ENCODE results near the gene LPAR2.

The LPAR2 gene

DNA sequence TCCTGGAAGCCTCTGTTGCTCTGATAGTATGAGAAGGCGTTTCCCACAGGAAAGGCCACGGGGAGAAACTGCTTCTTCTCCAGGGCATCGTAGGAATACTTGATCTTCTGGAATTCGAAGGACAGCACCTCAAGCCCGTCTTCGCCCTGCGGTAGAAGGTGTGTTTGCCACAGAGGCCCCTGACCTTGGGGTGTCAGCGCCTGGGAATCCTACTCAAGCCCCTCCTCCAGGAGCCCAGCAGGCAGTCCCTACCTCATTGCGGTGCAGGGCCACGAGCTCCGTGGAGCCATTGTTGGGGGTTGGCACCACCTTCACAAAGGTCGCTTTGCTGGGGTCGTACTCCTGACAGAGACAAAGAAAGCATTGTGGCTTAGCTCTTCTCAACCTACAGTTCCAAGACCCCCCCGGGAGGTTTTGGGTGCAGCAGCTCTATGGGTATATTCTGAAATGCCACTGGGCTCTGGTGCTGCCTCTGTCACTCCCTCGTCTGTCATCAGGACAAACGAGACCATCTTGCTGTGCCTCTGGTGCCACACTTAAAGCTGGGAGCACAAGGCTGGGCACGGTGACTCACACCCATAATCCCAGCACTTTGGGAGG lies 31.7 kb upstream of the LPAR2 start:
- H3K9ac ChIP-seq (ENCODE audit: low read depth, low read length) = no peak overlapping the region
- H3K4me1 ChIP-seq (ENCODE audit: insufficient read depth, low read length) = peaks cover 12% of the 10 kb centered on the region; the same call in 1 of the 2 replicates
- H3K36me3 ChIP-seq (ENCODE audit: insufficient read depth, low read length) = peaks cover 28% of the 10 kb centered on the region
- H3K9me3 ChIP-seq (ENCODE audit: control insufficient read depth, insufficient read depth, low read length) = no peaks in the 10 kb centered on the region

DNA sequence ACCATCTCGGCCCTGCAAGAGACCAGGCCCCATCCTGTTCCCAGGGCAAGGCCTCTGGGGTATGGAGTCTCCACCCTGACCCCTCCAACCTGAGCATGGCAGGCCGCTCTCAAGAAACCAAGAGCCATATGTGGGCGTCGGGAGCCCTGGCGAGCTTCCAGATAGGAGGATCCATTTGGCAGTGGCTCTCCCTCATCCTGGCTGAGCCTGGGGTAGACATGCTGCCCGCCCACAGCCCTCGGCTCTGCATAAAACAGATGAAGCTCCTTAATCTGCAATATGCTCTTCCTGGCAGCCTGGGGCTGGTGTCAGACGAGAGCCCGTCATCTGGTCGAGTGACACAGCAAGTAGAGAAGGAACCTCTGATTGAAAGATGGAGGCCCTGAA lies 29.4 kb upstream of the LPAR2 start:
- H3K9me3 ChIP-seq (ENCODE audit: control insufficient read depth, insufficient read depth, low read length) = no peaks in the 10 kb centered on the region
- H3K4me1 ChIP-seq (ENCODE audit: insufficient read depth, low read length) = peaks cover 10% of the 10 kb centered on the region; the same call in 1 of the 2 replicates
- no peak overlapping the region for H3K9ac ChIP-seq (ENCODE audit: low read depth, low read length)
- H3K36me3 ChIP-seq (ENCODE audit: insufficient read depth, low read length) = peaks cover 28% of the 10 kb centered on the region

DNA sequence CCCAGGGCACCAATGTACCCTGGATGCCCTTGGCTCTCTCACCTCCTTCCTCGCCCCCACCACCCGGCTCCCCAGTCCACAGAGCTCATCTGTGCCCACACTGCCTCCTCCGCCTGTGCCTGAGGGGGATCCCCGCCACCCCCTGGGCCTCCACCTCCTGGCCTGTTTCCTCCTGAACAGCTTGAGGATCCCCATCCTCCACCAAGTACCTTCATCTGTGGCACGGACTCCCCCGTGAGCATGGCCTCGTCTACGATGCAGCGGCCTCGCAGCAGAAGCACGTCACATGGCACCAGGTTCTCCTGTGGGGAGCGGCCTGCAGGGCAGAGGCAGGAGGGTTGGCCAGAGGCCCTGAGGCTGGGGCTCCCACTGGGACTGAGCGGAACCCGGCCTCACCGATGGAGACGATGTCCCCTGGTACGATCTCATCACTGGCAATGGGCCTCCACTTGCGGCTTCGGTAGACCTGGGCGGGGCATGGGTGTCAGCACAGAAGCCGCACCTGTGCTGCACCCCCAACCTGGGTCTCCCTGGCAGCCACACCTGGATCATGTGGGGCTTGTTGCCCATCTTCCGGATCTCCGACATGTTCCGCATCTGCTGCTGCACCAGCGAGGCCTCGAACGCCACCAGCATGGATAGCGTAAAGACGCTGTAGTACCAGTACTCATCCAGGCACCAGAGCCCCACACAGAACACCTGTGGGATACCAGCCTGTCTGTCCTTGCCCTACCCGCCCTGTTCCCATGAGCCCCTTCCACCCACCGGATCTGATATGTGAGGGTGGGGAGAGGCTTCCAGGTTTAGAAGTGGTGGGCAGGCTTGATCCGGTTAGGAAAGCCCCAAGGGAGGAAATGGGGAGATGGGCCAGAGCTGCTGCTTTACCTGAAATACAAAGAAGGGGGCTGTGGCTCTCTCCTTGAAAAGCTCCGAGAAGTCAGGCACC lies 28.7 kb upstream of the LPAR2 start:
- Histone ChIP-seq H3K4me1 (ENCODE audit: insufficient read depth, low read length) (peaks cover 4% of the 10 kb centered on the region; the same call in 1 of the 2 replicates), H3K9ac (ENCODE audit: low read depth, low read length) (no peak overlapping the region), H3K36me3 (ENCODE audit: insufficient read depth, low read length) (peaks cover 28% of the 10 kb centered on the region), H3K9me3 (ENCODE audit: control insufficient read depth, insufficient read depth, low read length) (no peaks in the 10 kb centered on the region)

DNA sequence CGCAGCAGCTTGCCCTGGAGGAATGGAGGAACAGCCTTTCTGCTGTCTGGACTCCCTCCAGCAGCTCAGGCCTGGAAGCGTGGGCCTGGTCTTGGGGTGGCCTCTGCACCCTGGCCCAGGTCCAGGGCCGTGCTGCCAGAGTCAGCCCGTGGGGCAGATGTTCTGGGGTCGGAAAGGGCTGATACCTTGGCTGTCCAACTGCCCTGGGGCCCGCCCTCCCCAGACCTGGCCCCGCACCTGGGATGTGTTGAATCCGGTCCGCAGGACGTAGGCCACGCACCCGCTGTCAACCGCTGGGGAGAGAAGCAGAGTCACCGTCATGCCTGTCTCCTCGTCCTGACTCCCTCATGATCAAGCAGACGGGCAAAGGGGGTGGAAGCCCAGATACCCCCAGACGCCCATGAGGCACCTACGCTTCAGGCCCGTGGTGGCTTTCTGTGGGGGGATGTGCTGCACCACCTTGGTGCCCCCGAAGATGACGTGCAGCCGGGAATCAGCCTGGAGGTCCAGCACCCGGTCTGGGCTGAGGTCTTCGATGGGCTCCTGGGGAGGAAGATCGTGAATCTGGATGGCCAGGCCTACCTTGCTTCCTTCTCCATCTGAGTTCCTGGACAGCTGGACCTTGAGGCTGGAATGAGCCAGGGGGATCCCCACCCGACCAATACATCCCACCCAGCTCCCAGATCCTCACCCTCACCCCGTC lies 27.8 kb upstream of the LPAR2 start:
- Histone ChIP-seq H3K4me1 (ENCODE audit: insufficient read depth, low read length) (no peaks in the 10 kb centered on the region), H3K9ac (ENCODE audit: low read depth, low read length) (no peak overlapping the region), H3K36me3 (ENCODE audit: insufficient read depth, low read length) (peaks cover 34% of the 10 kb centered on the region), H3K9me3 (ENCODE audit: control insufficient read depth, insufficient read depth, low read length) (no peaks in the 10 kb centered on the region)

DNA sequence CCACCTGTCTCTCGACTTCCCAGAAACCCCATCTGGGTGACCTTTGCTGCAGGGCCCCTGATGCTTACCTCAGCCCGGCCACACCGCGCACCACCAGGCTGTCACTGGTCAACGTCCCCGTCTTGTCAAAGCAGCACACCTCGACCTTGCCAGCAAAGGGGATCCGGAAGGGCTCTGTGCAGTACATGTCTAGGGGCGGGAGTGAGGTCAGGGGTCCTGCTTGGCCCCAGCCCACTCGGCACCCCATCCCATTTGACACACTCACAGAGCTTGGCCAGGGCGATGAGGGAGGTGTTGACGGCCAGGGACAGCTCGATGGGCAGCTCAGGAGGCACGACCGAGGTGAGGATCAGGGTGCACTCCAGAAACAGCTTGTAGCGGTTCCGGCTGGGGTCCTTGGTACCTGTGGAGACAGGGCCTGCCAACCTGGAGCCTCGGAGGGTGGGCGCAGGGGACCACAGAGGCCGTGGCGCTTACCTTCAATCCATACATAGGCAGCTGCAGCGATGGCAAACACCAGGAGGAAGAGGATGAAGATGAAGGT lies 27.1 kb upstream of the LPAR2 start:
- H3K9ac ChIP-seq (ENCODE audit: low read depth, low read length) = no peak overlapping the region
- no peaks in the 10 kb centered on the region for H3K4me1 ChIP-seq (ENCODE audit: insufficient read depth, low read length)
- H3K9me3 ChIP-seq (ENCODE audit: control insufficient read depth, insufficient read depth, low read length) = no peaks in the 10 kb centered on the region
- H3K36me3 ChIP-seq (ENCODE audit: insufficient read depth, low read length) = peaks cover 34% of the 10 kb centered on the region

DNA sequence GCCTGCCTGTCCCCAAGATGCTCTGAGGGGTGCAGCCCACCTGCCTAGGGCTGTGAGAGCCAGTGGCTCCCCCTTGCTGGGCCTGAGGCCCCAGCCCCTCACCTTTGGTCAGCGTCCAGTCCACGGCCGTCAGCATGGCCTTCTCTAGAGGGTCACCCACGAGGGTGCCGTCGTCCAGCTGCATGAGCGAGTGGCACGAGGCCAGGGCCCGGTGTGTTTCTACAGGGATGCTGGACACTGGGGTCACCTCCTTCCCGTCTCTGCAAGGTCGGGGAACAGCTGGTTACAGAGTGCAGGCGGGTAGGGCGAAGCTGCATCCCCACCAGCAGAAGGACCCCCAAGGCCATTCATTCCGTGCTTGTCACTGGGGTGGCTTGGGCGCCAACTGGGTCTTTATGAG lies 26.4 kb upstream of the LPAR2 start:
- H3K36me3 ChIP-seq (ENCODE audit: insufficient read depth, low read length) = peaks cover 34% of the 10 kb centered on the region

DNA sequence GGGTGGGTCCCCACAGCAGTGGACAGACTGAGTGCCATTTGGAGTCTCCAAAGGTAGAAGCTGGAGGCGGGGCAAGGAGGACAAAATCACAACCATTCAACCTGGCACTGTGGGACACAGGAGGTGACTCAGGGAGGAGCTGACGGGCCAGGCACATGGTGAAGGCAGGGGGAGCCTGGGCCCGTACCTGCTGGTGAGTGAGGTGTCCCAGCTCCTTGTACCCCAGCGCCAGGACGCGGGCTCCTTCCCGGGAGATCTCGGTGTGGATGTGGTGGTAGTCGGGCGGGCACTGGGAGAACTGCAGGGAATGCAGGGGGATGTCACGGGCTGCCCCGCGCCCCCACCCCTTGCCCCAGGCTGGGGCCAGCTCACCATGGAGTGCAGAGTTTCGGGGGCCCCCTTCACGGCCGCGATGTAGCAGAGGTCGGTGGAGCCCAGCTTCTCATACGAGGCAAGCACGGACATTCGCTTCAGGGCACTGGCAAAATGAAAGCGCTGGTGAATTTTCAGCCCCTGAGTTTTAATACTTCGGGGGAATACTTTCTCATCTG lies 25.7 kb upstream of the LPAR2 start:
- Histone ChIP-seq H3K9ac (ENCODE audit: low read depth, low read length) (no peak overlapping the region), H3K4me1 (ENCODE audit: insufficient read depth, low read length) (no peaks in the 10 kb centered on the region), H3K9me3 (ENCODE audit: control insufficient read depth, insufficient read depth, low read length) (no peaks in the 10 kb centered on the region), H3K36me3 (ENCODE audit: insufficient read depth, low read length) (peaks cover 28% of the 10 kb centered on the region)

More for the DNA sequence above, 26.4 kb upstream of the LPAR2 start:
- Histone ChIP-seq H3K9me3 (ENCODE audit: control insufficient read depth, insufficient read depth, low read length) (no peaks in the 10 kb centered on the region), H3K4me1 (ENCODE audit: insufficient read depth, low read length) (no peaks in the 10 kb centered on the region), H3K9ac (ENCODE audit: low read depth, low read length) (no peak overlapping the region)

DNA sequence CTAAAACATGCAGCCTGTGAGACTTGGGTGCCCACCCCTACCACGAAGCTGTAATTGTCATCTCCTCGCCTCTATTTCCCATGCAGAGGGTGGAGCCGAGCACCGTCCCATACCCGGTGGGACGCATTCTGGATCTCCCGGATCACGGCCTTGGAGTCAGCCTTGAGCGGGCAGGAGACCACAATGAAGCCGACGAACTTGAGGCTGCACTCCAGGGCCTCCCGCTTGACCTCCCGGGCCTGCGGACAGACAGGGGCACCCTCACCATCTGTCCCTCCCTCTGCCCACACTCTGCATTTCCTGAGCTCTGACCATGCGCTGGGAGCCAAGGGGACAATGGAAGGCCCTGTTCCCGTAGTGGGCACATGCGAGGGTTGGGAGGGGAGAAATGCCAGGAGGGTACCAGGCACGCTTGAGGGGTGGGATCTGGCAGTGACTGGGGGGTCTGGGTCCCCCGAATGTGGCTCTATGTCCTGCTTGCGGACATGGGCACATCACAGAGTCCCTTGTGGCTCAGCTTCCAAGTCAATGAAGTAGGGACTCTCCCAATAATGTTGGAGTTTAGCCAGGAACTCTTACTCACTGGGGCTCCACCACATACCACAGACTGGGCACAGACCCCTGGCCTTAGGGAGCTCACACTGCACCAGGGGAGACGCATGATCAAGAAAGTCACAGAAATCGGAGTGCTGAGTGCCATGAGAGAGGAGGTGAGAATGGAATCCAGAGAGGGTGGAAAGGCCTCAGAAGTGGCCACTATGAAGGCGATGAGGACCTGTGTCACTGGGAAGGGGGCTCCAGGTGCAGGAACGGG lies 24.7 kb upstream of the LPAR2 start:
- Histone ChIP-seq H3K36me3 (ENCODE audit: insufficient read depth, low read length) (peaks cover 22% of the 10 kb centered on the region), H3K4me1 (ENCODE audit: insufficient read depth, low read length) (no peaks in the 10 kb centered on the region), H3K9ac (ENCODE audit: low read depth, low read length) (no peak overlapping the region), H3K9me3 (ENCODE audit: control insufficient read depth, insufficient read depth, low read length) (no peaks in the 10 kb centered on the region)

DNA sequence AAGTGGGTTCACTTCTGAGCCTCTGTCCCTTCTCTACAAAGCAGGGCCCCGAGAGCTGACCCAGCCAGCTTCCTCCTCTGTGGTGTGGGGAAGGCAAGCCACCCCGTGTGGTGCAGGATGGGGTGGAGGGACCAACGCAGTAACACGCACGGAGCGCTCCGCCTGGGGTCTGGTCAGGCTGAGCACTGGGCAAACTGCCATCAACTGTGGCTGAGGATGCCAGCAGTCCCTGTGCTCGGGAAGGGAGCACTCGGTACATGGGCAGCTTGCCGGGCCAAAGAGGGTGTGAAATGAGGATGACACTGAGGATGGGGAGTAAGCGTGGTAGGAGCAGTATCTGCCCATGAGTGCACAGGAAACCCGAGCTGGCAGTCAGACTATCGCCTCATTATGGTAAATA lies 23.1 kb upstream of the LPAR2 start:
- Histone ChIP-seq H3K36me3 (ENCODE audit: insufficient read depth, low read length) (peaks cover 10% of the 10 kb centered on the region), H3K9ac (ENCODE audit: low read depth, low read length) (no peak overlapping the region), H3K4me1 (ENCODE audit: insufficient read depth, low read length) (no peaks in the 10 kb centered on the region), H3K9me3 (ENCODE audit: control insufficient read depth, insufficient read depth, low read length) (no peaks in the 10 kb centered on the region)

DNA sequence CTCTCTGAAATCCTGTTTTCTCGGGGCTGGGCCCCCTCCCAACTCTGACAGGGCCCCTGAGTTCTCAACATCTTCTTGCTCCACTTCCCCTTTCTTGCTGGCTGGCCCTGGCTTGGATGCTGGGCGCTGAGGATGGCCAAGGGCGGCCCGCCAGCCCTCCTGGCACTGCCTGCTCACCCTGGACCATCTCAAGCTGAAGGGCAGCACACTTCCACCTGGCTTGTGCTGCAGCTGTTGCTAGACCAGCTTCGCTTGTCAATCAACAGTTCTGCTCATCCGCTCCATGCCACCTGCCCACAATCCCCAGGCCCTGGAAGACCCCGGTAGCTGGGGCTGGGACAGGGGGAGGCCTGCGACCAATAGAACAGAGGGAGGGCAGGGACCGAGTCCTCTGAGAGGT lies 22.3 kb upstream of the LPAR2 start:
- Histone ChIP-seq H3K9ac (ENCODE audit: low read depth, low read length) (no peak overlapping the region), H3K36me3 (ENCODE audit: insufficient read depth, low read length) (peaks cover 10% of the 10 kb centered on the region), H3K4me1 (ENCODE audit: insufficient read depth, low read length) (no peaks in the 10 kb centered on the region), H3K9me3 (ENCODE audit: control insufficient read depth, insufficient read depth, low read length) (no peaks in the 10 kb centered on the region)

DNA sequence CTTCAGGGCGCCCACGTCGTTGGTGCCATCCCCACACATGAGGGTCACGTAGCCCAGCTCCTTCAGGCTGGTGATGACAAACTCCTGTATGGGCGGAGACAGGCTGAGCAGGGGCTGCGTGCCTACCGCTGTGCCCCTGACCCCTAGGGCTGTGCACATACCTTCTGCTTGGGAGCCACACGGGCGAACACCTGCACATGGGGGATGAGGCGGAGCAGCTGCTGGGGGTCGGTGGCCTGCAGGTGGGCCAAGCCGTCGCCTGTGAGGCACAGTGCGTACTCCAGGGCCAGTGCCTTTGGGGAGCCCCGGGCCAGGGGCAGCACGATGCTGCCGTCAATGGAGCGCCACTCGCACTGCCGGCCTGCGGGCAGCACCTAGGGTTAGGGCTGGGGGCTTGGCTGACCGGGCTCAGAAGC lies 21.6 kb upstream of the LPAR2 start:
- H3K9ac ChIP-seq (ENCODE audit: low read depth, low read length) = no peak overlapping the region
- no peaks in the 10 kb centered on the region for H3K9me3 ChIP-seq (ENCODE audit: control insufficient read depth, insufficient read depth, low read length)
- H3K36me3 ChIP-seq (ENCODE audit: insufficient read depth, low read length) = peaks cover 11% of the 10 kb centered on the region
- H3K4me1 ChIP-seq (ENCODE audit: insufficient read depth, low read length) = no peaks in the 10 kb centered on the region

DNA sequence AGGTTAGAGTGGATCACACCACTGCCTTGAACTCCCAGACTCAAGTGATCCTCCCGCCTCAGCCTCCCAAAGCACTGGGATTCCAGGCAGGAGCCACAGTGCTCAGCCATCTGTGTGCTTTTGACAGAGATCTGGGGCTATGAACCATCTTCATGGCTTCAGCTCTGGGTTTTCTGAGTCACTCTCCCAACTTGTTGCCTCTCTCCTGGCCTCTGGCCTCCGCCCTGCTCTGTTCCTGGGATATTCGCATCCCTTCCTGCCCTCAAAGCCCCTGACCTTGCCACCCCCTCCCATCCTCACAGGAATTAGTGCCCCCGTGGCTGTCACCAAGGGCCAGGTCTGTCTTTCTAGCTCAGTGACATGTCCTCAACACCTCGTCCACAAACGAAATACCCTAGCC lies 21.1 kb upstream of the LPAR2 start:
- Histone ChIP-seq H3K9me3 (ENCODE audit: control insufficient read depth, insufficient read depth, low read length) (no peaks in the 10 kb centered on the region), H3K9ac (ENCODE audit: low read depth, low read length) (no peak overlapping the region), H3K4me1 (ENCODE audit: insufficient read depth, low read length) (no peaks in the 10 kb centered on the region), H3K36me3 (ENCODE audit: insufficient read depth, low read length) (peaks cover 11% of the 10 kb centered on the region)

DNA sequence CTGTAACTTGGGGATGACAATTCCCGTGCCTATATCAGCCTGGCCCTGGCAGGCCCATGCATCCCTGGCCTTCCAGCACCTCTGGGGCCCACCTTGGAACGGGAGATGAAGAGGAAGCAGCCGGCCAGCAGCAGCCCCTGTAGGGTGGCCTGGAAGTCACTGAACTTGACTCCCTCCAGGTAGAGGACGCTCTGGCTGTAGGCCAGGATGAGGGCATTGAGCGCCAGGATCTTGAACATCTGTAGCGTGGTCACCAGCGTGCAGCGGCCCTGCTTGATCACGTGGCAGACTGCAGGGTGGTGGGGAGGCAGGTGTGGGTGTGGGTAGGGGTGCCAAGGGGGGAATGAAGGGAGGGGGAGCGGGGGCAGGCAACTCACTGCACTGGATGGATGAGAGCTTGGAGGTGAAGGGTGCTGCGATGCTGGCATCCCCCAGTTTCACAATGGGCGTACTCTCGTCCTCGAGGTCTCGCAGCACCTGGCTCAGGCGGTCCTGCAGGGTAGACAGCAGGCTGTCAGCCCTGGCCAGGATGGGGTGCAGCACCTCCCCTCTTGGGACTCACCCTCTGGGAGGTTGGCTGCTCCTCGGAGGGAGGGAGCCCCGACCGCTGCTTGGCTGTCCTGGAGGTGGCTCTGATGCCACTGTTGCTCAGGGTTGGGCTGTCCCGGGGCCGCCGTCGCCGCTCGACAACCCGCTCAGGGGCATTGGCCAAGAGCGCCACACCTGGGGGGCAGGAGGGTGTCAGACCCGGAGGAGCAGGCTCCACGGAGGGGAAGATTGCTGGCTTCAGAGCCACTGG lies 19.2 kb upstream of the LPAR2 start:
- no peaks in the 10 kb centered on the region; the same call in 1 of the 2 replicates for H3K4me1 ChIP-seq (ENCODE audit: insufficient read depth, low read length)
- no peak overlapping the region for H3K9ac ChIP-seq (ENCODE audit: low read depth, low read length)
- no peaks in the 10 kb centered on the region for H3K9me3 ChIP-seq (ENCODE audit: control insufficient read depth, insufficient read depth, low read length)
- H3K36me3 ChIP-seq (ENCODE audit: insufficient read depth, low read length) = peaks cover 11% of the 10 kb centered on the region

All from ES-I3 (cell line).